DMS53 (cell line): ENCODE results near the gene RPUSD1.
"Not testable (repeated sequence)": the region's sequence is repeated elsewhere in the genome, so short reads cannot be mapped to it uniquely, and the experiment has no call there.

Experiments
- DNase-seq: peaks from one replicate; lab custom pipeline; 2025; lab: John Stamatoyannopoulos, UW

The RPUSD1 gene

DNA sequence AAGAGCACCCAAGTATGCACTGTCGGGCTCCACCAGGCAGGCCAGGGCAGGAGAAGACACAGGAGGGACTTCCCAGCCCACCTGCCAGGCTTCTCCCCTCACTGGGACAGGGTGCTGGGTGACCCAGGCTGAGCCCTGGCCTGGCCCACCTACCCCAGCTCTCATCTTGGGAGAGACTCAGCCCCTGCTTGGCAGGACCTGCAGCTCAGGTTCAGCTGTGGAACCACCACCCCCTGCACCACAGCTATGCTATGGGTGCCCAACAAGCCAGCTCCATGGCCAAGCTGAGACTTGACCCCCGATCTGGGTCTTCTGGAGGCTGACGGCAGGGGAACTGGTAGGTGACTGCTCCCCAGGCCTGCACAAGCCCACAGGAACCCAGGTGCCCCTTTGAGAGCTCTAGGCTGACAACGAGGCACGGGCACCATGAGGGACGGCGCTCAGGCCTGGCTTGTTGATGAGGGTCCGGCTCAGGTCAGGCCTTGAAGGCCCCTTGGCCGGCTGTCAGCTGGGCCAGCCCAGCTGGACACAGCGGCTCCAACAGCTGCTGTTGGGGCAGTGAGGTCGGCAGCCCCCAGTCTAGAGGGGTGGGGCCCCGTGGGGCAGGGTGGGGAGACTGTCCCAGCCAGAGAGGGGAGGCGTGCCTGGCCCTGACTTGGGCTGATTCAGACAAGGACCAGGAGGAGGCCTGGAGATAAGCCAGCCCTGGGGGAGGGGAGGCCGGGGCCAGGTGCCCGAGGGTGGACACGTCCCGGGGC, 4.6 kb downstream of the RPUSD1 start:
- DNase-seq = no peak

DNA sequence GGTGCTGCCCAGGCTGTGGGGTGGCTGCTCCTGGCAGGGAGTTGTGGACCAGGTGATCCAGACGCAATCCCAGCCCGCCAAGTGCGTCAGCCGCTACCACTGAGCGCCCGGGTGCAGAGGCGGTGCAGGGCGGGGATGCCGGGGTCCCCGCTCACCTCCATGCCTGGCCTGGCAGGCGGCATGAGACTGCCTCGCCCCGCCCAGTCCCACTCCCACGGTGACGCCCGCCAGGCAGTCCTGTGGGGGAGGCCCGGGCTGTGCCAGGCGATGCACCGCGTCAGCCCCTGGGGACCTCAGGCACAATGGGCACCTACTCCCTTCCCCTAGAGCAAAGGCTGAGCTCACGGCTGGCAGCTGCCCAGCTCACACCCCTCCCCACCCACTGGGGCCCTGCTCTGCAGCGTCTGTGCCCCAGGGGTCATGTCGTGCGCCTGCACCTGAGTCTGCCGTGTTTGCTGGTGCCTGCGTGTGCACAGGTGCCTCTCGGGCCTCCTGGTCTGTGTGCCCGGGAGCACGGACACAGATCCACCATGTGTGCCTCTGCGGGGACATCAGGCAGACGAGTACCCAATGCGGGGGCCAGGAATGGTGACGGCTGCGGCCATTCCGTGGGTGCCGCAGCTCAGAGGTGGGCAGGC, 5.3 kb downstream of the RPUSD1 start:
- peak; percentile 39 for DNase-seq

DNA sequence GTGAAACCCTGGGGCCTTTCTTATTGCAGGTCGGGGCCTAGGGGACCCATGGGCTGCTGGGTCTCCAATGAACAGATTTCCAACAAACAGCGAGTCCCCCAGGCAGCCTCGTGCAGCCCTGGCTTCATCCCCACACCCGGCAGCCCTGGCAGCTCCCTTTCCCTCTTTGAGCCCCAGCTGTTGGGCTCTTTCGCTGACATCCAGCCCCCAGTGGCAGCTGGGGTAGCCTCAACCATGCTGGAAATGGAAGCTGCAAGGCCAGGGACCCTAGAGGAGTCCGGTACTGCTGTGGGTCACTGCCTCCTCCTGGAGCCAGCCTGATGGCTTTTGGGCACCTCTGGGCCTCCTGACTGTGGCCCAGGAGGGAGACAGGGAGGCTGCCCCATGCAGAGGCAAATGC, 5.9 kb downstream of the RPUSD1 start:
- DNase-seq = no peak

DNA sequence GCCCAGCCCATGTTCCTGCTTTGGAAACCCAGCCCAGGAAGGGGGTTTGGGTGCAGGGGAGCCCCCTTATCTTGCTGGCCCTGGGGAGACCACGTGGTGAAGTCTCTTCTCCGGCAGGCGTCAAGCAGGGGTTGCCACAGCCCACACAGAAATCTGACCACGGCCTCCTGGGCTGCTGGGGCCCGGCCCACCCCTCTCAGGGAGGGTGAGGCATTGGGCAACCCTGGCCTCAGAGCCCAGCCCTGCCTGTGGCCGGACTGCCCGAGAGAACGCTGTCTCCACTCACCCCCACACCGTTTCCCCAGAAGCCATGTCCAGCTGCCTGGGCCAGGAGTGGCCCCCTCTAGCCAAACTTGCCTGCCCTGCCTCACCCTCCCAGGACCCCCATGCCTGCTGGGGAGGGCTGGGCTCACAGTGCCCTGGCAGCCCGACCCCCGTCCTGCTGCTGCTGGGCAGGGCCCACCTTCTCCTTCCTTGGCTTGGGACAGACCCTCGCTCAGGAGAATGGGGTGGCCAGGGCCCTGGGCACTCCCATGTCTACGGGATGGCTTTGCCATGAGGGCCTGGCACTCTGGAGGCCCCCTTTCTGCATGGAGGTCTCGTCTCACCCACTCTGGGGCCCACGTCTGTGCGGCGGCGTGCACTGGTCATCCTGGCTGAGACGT, 6.7 kb downstream of the RPUSD1 start:
- no peak for DNase-seq

DNA sequence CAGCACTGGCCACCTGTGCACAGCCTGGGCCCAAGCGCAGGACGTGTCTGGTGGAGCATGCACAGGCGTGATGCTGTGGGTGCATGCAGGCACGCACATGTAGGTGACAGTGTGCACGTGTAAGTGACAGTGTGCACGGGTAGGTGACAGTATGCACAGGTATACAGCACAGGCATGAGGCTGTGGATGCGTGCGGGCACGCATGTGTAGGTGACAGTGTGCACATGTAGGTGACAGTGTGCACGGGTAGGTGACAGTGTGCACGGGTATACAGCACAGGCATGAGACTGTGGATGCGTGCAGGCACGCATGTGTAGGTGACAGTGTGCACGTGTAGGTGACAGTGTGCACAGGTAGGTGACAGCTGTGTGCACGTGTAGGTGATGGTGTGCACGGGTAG, 7.9 kb downstream of the RPUSD1 start:
- no peak for DNase-seq

DNA sequence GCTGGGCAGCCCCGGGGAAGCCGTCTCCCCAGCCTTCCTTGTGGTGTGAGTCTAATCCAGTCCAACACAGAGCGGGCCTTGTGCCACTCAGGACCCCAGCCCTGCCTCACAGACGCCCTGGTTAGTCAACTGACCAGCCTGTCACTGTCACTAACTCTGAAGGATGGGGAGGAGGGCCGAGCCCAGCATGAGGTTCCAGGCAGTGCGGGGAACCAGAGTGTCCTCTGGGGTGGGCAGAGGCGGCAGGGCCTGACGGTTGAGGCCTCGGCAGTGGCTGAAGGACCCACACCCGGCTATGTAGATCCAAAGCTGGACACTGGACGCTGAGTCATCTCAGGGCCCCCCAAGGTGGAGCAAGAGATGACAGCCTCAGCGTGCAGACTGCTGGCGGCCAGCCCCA, 8.6 kb downstream of the RPUSD1 start:
- DNase-seq = no peak

DNA sequence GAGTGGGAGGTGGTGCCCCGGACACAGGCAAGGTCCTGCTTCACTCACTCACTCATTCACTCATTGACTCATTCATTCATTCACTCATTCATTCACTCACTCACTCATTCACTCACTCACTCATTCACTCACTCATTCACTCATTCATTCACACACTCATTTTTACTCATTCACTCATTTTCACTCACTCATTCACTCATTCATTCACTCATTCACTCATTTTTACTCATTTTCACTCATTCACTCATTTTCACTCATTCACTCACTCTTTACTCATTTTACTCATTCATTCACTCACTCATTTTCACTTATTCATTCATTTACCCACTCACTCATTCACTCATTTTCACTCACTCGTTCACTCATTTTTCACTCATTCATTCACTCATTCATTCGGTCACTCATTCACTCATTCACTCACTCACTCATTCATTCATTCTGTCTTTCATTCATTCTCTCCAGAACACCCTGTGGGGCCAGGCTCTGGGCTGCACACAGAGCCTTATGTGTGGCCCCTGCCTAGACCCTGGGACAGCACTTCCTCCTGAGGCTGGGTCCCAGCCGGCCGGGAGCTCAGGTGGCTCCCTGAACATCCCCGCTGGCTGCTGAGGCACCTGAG, 9.2 kb downstream of the RPUSD1 start:
- DNase-seq = no peak

DNA sequence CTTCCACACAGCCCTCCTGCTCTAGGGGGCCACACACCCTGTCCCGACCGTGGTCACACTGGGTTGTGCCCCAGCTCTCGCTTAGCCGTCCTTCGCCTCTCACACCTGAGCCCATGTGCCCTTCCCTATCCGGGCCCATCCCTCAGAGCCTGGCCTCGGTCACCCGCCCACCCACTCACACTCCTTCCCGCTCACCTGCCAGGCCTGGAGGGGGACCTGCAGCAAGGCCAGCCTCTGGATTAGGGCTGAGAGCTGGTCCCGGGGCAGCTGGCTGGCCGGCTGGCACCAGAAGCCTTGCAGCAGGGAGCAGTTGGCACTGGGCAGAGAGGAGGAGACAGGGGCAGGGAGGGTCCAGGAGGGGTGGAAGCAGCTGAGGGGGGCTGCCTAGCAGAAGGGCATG, 9.7 kb downstream of the RPUSD1 start:
- DNase-seq = no peak

DNA sequence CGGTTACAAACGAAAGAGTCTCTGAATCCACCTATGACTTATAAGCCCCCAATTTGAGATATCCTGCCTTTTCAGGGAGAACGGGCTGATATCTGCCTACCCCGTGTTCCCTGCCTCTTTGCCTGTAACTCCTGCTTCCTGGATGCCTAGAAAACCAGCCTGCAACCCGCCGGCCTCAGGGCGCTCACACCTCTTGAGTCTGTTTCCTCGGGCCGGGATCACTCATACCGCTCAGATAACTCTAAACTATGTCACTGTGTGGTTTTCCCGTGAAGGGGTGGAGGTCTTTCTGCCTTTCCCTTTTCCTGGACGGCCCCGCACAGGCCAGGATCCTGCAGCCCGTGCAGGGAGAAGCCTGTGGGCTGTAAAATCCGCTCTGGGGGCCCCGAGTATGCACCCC, 10.4 kb downstream of the RPUSD1 start:
- peak; percentile 51 for DNase-seq

DNA sequence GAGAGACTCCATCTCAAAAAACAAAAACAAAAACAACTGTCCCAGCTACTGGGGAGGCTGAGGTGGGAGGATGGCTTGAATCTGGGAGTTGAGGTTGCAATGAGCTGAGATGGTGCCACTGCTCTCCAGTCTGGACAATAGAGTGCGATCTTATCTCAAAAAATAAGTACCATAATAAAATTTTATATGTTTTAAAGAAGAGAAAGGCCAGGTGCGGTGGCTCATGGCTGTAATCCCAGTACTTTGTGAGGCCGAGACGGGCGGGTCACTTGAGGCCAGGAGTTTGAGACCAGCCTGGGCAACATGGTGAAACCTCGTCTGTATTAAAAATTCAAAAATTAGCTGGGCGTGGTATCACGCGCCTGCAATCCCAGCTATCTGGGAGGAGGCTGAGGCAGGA, 11.4 kb downstream of the RPUSD1 start:
- DNase-seq = no peak

DNA sequence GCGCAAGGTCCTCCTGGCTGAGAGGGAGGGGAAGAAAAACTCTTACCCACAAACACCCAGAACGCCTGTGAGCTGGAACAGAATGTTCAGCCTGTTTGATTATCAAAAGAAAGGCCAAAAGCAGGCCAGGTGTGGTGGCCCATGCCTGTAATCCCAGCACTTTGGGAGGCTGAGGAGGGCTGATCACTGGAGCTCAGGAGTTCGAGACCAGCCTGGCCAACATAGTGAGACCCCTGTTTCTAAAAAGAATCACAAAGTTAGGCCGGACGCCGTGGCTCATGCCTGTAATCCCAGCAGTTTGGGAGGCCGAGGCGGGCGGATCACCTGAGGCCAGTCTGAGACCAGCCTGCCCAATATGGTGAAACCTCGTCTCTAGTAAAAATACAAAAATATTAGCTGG, 11.9 kb downstream of the RPUSD1 start:
- DNase-seq = not testable (repeated sequence)

DNA sequence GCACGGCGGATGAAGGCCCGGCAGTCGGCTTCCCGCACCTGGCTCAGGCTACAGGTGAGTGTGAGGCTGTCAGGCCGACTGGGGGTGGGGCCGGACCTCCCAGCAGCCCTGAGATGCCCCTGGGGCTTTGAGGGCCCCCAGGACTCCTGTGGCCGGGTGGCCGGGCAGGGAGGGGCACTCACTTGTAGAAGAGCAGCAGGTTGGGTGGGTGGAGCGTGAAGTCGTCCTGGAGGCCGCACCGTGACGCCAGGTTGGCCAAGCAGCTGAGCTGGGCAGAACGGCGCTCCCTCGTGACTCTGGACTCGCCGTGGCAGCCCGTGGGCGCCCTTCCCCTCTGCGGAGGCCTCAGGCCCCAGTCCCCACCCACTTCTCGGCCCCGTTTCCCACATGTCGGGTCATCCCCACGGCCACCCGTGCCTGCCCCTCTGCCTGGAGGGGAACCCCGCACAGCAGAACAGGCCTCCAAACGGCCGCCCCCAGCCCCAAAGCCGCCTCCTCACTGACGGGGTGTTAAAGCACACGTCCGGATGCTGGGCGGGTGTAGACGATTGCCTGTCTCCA, 12.9 kb downstream of the RPUSD1 start:
- DNase-seq = no peak

DNA sequence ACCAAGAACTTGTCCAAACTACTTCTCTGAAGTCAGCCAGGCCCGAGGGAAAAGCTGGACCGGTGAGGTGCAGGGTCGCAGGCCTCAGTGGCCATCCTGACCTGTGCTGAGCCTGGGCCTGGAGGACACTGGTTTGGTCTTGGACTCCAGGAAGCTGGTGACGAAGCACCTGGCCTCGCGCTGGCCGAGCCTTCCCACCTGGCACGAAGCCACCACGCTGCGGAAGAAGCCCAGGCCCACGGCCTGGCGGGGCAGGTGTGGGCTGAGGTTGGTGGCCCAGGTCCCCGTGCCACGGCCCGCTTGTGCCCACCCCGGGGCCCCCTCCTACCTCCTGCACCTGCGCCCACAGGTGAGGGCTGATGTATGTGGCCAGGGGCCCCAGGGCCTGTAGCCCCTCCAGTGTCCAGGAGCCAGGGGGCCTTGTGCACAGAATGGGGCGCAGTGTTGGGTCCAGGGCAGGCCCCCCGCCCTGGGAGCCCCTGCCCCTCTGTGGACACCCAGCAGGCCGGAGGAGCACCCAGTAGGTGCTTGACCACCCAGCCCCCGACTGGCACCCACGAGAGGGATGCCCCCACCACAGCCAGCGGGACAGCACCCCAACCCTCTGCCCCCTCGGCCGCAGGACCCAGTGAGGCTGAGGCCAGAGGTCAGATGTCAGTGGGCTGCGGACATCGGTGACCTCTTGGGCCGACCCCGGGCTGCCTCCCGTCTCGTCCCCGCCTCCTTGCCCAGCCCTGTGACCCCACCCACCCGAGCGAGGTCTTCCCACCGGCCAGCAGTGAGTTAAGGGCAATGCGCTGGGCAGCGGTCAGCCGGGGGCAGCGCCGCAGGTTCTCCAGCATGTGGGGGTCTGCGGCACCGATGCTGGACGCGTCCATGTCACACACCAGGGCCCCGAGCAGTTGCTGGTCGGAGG, 13.8 kb downstream of the RPUSD1 start:
- DNase-seq = peak; percentile 76

DNA sequence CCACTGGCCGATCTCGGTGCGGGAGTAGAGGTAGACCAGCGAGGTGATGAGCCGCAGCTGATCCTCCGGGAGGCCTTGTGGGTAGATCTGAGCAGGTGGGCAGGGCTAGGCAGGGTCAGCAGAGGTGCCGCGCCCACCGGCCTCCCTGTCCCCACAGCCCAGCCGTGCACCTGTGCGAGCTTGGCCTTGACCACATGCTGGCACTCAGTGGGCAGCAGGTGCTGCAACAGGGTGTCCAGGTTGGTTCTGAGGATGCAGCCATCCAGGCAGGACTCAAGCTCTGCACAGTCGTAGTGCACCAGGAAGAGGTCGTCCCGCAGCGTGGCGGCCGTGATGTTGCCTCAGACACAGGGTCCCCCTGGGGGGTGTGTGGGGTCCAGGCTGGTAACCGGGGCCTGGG, 15.2 kb downstream of the RPUSD1 start:
- no peak for DNase-seq

DNA sequence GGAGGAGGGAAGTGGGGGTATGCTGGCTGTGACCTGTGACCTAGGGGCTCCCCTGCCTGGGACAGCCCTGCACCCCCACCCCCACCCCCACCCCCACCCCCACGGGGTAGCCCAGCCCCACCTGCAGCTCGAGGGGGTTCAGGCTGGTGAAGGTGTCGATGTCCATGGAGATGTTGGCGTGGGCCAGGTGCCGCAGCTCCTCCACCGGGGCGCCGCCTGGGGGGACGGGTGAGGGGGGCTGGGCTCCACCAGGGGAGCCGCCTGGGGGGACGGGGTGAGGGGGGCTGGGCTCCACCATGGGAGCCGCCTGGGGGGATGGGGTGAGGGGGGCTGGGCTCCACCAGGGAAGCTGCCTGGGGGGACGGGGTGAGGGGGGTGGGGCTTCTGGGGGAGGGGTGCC, 17.8 kb downstream of the RPUSD1 start:
- DNase-seq = no peak

DNA sequence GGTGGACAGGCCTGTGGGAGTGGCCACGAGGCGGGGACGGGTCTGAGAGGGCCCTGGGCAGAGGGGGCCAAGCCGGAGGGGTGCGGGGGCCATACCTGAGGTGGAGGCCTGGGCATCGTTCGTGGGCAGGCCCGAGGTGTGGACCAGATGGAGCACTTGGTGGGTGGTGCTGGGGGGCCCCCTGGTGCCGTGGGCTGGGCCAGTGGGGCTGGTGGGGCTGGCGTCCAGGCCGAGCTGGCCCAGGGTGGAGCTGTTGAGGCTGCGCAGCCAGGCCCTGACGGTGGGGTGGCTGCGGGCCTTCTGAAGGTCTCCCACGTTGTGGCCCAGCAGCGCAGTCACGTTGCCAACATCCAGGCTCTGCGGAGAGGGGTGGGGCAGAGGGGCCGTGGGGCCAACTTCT, 18.2 kb downstream of the RPUSD1 start:
- DNase-seq = no peak

DNA sequence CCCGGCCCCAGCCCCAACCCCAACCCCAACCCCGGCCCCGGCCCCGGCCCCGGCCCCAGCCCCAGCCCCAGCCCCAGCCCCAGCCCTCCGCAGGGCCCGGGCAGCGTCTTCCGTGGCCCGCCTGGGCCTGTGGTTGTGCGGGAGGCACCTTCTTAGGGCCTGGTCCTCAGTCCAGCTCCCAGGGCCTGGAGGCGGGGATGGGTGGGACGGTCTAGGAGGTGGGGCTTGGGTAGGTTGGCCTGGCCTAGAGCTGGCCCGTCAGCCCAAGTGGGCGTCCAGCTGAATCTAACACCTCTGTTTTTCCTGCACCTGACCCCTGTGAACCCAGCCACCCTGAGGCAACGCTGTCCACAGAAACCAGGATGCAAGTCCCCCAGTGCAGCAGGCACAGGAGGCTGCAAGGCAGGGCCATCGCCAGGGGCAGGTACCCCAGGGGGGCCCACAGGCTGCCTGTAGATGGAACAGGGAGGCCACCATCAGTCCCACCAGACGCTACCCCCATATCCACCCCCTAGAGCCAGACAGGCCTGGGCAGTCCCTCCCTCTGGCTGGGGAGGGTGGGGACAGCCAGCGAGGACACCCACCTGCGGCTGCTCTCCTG, 18.9 kb downstream of the RPUSD1 start:
- DNase-seq = no peak

DNA sequence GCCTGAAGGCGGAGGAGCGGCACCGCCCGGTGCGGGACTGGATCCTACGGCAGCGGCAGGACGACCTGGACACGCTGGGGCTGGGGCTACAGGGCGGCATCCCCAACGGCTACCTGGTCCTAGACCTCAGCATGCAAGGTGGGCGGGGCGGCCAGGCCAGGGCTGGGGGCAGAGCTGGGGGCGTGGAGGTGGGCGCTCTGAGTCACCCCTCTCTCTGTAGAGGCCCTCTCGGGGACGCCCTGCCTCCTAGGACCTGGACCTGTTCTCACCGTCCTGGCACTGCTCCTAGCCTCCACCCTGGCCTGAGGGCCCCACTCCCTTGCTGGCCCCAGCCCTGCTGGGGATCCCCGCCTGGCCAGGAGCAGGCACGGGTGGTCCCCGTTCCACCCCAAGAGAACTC, 19.8 kb downstream of the RPUSD1 start:
- DNase-seq = peak; percentile 18

DNA sequence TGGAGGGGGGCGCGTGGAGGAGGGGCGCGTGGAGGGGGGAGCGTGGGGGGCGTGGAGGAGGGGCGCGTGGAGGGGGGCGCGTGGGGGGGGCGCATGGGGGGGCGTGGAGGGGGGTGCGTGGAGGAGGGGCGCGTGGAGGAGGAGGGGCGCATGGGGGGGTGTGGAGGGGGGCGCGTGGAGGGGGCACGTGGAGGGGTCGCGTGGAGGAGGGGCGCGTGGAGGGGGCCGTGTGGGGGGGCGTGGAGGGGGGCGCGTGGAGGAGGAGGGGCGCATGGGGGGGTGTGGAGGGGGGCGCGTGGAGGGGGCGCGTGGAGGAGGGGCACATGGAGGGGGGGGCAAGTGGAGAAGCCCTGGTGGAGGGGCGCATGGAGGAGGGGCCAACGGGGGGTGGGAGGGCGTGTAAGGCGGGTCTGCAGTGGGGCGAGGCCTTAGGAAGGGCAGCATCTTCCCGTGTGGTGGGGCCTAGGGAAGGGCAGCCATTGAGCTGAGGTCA, 20.4 kb downstream of the RPUSD1 start:
- DNase-seq = no peak

DNA sequence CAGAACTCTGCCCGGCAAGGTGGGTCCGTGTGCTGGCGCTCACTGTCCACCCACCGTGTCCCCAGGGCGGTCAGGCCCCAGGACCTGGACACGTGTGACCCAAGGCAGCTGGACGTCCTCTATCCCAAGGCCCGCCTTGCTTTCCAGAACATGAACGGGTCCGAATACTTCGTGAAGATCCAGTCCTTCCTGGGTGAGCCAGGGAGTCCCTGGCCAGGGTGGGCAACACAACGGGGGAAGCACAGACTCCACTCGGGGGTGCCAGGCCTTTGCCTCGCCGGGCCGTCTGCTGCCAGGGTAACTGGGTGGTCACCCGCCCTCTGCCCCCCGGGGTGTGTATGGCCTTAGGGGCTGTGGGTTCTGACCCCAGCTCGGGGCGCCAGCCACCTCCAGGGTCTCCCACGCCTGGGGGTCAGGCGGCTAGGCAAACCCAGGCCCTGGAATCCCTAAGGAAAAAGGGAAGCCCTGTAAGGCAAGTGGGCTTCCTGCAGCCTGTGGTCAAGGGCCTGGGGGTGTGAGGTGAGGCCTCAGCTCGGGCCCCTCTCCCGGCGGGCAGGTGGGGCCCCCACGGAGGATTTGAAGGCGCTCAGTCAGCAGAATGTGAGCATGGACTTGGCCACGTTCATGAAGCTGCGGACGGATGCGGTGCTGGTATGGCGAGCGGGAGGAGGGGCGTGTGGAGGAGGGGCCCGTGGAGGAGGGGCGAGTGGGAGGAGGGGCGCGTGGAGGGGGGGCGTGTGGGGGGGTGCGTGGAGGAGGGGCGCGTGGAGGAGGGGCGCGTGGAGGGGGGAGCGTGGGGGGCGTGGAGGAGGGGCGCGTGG, 21.2 kb downstream of the RPUSD1 start:
- no peak for DNase-seq
